Ishikawa (cell line): ENCODE data around the gene TSSK3.

Experiments used
- CEBPB ChIP-seq: IDR thresholded peaks from 2 replicates; pipeline ENCODE4 v1.6.1; 2012
- CREB1 ChIP-seq: IDR thresholded peaks from 2 replicates; pipeline ENCODE4 v1.6.1; 2012; ENCODE audit warnings: low read depth
- EGR1 ChIP-seq: IDR thresholded peaks from 2 replicates; pipeline ENCODE4 v1.6.1; 2012
- EP300 ChIP-seq: IDR thresholded peaks from 2 replicates; pipeline ENCODE4 v1.6.1; 2012; ENCODE audit warnings: borderline replicate concordance
- FOXM1 ChIP-seq: IDR thresholded peaks from 2 replicates; pipeline ENCODE4 v1.6.1; 2012; ENCODE audit warnings: low read depth, borderline replicate concordance
- NFIC ChIP-seq: IDR thresholded peaks from 2 replicates; pipeline ENCODE4 v1.6.1; 2012
- RAD21 ChIP-seq: IDR thresholded peaks from 2 replicates; pipeline ENCODE4 v1.6.1; 2012; ENCODE audit warnings: low read depth
- TAF1 ChIP-seq: IDR thresholded peaks from 2 replicates; pipeline ENCODE4 v1.6.1; 2012; ENCODE audit warnings: low read depth, mild to moderate bottlenecking
- TCF12 ChIP-seq: IDR thresholded peaks from 2 replicates; pipeline ENCODE4 v1.6.1; 2012; ENCODE audit warnings: low read depth
- TEAD4 ChIP-seq: IDR thresholded peaks from 2 replicates; pipeline ENCODE4 v1.6.1; 2012
- YY1 ChIP-seq: IDR thresholded peaks from 2 replicates; pipeline ENCODE4 v1.6.1; 2012; ENCODE audit warnings: low read depth
- ZBTB7A ChIP-seq: IDR thresholded peaks from 2 replicates; pipeline ENCODE4 v1.6.1; 2012; ENCODE audit warnings: low read depth
- TF ChIP-seq, protein P1 (sequence below): IDR thresholded peaks from 2 replicates; pipeline ENCODE4 v1.6.1; 2012
- TF ChIP-seq, protein P2 (sequence below): IDR thresholded peaks from 2 replicates; pipeline ENCODE4 v1.6.1; 2012
- TF ChIP-seq, protein P3 (sequence below): IDR thresholded peaks from 2 replicates; pipeline ENCODE4 v1.6.1; 2012; ENCODE audit warnings: low read depth, mild to moderate bottlenecking

TSSK3 gene

DNA sequence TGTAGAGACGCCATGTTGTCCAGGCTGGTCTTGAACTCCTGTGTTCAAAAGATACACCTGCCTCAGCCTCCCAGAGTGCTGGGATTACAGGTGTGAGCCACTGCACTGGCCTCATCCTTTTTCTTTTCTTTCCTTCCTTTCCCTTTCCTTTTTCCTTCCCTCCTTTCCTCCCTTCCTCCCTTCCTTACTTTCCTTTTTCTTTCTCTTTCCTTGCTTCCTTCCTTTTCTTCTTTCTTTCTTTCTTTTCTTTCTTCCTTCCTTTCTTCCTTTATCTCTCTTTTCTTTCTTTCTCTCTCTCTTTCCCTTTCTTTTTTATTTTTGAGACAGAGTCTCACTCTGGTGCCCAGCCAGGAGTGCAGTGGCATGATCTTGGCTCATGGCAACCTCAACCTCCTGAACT lies 5.9 kb upstream of the TSSK3 start:
- TF ChIP-seq ZBTB7A (no peak), TEAD4 (no peak), EP300 (no peak), FOXM1 (no peak), YY1 (no peak), NFIC (no peak), CREB1 (no peak), EGR1 (no peak), TAF1 (no peak), TCF12 (no peak), CEBPB (no peak), RAD21 (no peak)
- TF ChIP-seq, protein P1, sequence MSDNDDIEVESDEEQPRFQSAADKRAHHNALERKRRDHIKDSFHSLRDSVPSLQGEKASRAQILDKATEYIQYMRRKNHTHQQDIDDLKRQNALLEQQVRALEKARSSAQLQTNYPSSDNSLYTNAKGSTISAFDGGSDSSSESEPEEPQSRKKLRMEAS = no peak
- TF ChIP-seq, protein P2, sequence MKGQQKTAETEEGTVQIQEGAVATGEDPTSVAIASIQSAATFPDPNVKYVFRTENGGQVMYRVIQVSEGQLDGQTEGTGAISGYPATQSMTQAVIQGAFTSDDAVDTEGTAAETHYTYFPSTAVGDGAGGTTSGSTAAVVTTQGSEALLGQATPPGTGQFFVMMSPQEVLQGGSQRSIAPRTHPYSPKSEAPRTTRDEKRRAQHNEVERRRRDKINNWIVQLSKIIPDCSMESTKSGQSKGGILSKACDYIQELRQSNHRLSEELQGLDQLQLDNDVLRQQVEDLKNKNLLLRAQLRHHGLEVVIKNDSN = no peak
- TF ChIP-seq, protein P3, sequence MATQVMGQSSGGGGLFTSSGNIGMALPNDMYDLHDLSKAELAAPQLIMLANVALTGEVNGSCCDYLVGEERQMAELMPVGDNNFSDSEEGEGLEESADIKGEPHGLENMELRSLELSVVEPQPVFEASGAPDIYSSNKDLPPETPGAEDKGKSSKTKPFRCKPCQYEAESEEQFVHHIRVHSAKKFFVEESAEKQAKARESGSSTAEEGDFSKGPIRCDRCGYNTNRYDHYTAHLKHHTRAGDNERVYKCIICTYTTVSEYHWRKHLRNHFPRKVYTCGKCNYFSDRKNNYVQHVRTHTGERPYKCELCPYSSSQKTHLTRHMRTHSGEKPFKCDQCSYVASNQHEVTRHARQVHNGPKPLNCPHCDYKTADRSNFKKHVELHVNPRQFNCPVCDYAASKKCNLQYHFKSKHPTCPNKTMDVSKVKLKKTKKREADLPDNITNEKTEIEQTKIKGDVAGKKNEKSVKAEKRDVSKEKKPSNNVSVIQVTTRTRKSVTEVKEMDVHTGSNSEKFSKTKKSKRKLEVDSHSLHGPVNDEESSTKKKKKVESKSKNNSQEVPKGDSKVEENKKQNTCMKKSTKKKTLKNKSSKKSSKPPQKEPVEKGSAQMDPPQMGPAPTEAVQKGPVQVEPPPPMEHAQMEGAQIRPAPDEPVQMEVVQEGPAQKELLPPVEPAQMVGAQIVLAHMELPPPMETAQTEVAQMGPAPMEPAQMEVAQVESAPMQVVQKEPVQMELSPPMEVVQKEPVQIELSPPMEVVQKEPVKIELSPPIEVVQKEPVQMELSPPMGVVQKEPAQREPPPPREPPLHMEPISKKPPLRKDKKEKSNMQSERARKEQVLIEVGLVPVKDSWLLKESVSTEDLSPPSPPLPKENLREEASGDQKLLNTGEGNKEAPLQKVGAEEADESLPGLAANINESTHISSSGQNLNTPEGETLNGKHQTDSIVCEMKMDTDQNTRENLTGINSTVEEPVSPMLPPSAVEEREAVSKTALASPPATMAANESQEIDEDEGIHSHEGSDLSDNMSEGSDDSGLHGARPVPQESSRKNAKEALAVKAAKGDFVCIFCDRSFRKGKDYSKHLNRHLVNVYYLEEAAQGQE = no peak

DNA sequence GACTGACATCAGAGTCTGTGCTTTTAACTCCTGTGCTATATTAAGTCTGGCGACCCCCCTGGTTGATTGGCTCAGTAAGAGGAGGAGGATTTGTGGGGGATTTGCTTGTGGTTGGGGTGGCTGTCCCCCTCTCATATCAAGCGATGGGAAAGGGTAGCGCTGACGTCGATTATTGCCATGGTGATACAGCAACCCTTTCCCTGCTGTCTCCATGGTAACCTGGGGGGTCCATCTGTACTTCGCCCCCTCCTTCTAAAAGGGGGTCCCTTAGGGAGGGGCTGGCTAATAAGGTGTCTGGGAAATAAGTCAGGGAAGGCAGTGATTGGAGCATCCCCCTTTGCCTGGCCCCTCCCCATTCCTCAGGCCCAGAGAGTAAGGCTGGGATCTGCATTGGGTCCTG lies 4.7 kb upstream of the TSSK3 start:
- TF ChIP-seq TAF1 (no peak), FOXM1 (no peak), TEAD4 (no peak), EGR1 (no peak), CREB1 (no peak), ZBTB7A (no peak), EP300 (no peak), NFIC (no peak)
- TF ChIP-seq, protein P1 = no peak

DNA sequence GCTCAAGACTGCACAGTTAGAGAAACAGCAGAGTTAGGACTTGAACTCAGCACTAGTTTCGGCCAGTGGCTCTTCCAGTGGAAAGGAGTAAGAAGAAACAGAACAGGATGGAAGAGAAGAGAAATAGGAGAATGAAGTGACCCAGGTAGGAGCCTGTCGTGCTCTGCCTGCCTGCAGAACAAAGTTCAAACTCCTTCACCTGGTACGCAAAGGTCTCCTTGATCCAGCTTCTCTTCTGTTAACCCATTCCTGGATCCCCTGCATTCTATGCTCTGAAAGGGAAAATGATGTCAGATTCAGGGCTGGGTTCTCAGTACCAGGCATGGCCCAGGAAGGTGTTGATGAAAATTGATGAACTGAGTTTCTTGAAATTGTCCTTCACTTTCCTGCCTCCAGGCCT lies 3.9 kb upstream of the TSSK3 start:
- TF ChIP-seq TEAD4 (no peak), ZBTB7A (no peak), RAD21 (no peak), TCF12 (no peak), TAF1 (no peak), YY1 (no peak), EGR1 (no peak), FOXM1 (no peak), CEBPB (no peak), NFIC (no peak), CREB1 (no peak)
- TF ChIP-seq, protein P2 = no peak
- TF ChIP-seq, protein P1 = no peak
- TF ChIP-seq, protein P3 = no peak

DNA sequence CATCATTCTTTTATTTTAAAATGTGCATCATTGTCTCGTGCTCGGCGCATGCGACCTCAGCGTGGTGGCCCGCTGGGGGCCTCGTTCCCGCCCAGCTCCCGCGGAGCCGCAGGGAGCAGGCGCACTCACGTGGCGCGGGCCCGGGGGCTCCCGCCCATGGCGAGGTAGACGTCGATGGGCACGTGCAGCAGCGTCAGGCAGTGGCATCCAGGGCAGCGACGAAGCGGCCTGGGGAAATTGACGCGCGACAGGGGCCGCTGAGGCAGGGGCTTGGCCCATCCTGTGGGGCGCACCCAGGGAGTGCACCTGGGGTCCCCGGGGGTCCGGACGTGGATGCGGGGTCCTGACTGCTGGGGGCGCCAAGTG lies 1.0 kb upstream of the TSSK3 start:
- TF ChIP-seq TAF1 (no peak), EP300 (no peak)
- TF ChIP-seq, protein P3 = no peak

DNA sequence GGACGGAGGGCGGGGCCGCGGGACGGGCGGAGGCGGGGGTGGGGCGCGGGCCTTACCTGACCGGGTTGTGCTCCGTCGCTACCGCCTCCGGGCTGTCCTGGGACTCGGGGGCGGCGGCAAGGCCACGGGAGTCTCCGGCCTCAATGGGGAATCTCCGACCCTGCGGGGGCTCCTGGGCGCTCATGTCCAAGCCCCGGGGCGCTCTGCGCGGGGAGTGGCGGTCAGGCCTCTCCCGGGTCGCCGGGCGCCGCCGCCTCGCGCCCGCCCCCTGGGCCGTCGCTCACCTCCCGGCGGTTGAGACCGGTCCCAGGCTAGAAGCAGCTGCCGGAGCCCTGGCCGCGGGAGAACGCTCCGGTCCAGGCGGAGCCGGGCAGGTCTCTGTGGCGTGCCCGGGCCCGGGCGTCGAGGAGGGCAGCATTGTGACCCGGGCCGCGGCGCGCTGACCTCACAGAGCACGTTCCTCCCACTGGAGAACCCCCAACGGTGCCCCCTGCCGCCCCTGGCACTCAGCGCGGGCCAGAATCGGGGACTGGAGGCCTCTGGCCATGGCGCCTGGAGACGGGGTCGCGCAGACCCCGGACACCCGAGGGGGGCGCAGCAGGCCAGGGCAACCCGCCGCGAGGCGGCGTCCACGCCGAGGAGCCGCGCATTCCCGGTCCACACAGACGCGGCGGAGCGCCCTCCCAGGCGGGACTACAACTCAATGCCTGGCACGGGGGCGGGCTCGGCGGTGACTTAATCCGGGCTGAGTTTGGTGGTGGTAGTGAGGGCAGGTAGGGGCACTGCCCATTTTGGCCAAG lies 465 bp upstream of the TSSK3 start:
- TF ChIP-seq ZBTB7A (peak; percentile 73), CREB1 (no peak), EGR1 (peak; percentile 35; the same call in 1 of the 2 replicates), NFIC (no peak), RAD21 (peak; percentile 7; the same call in 1 of the 2 replicates)
- TF ChIP-seq, protein P1 = peak; percentile 84
